Liver (tissue), 9 donors: ENCODE results near the gene DTL. TPM values are rescaled to one million over a fixed set of nuclear protein-coding genes. Genes with fewer than 3 reads are reported as not detected.
A peak's percentile ranks its signal among the peaks of the same experiment; 100 is the strongest.

ENCODE experiments used
- DNase-seq: peaks from one replicate; pipeline ENCODE4 v3.0.0-alpha.2; 2017; ENCODE audit warnings: low spot score
- H3K27ac ChIP-seq, 2 donors: one replicate each; pipeline ENCODE4 v1.7.0; 2013; ENCODE audit warnings: inconsistent platforms in 2 of 2, low read length in 2 of 2, control low read depth in 1 of 2, low read depth in 1 of 2, mild to moderate bottlenecking in 1 of 2
- H3K27me3 ChIP-seq, 4 donors: one replicate each; pipeline versions ENCODE4 v1.6.1 to v1.7.0; 2013; ENCODE audit warnings: low read length in 3 of 4, inconsistent platforms in 1 of 4, mild to moderate bottlenecking in 1 of 4, moderate library complexity in 1 of 4; ENCODE audit not compliant: control insufficient read depth in 4 of 4, insufficient read depth in 4 of 4
- H3K36me3 ChIP-seq, 4 donors: one replicate each; pipeline versions ENCODE4 v1.6.1 to v1.7.0; 2013; ENCODE audit warnings: low read length in 3 of 4, mild to moderate bottlenecking in 3 of 4, low read depth in 1 of 4, moderate library complexity in 1 of 4; ENCODE audit not compliant: control insufficient read depth in 4 of 4, insufficient read depth in 3 of 4
- H3K4me1 ChIP-seq, 4 donors: one replicate each; pipeline versions ENCODE4 v1.6.1 to v1.7.0; 2013; ENCODE audit warnings: low read length in 3 of 4, mild to moderate bottlenecking in 3 of 4, moderate library complexity in 1 of 4; ENCODE audit not compliant: control insufficient read depth in 4 of 4, insufficient read depth in 4 of 4
- H3K4me3 ChIP-seq, 3 donors: one replicate each; pipeline versions ENCODE4 v1.6.1 to v1.7.0; 2013; ENCODE audit warnings: low read length in 3 of 3, control low read depth in 1 of 3, low read depth in 1 of 3, mild to moderate bottlenecking in 1 of 3
- H3K9ac ChIP-seq, 2 donors: one replicate each; pipeline ENCODE4 v1.7.0; 2013; ENCODE audit warnings: low read length in 2 of 2, mild to moderate bottlenecking in 2 of 2, moderate library complexity in 2 of 2, control low read depth in 1 of 2, low read depth in 1 of 2
- H3K9me3 ChIP-seq, 4 donors: one replicate each; pipeline versions ENCODE4 v1.6.1 to v1.7.0; 2013; ENCODE audit warnings: low read length in 3 of 4; ENCODE audit not compliant: control insufficient read depth in 4 of 4
- CTCF ChIP-seq: fragments of 150-350 bp; IDR thresholded peaks from 2 replicates; pipeline ENCODE4 v1.5.1; 2017; ENCODE audit warnings: improper control_type of control experiment, low read depth, low read length; ENCODE audit not compliant: missing input control
- EGR1 ChIP-seq, 2 donors: IDR thresholded peaks; 2 replicates each; pipeline ENCODE4 v1.6.1; 2016 to 2018; ENCODE audit warnings: antibody characterized with exemption in 2 of 2, low read depth in 2 of 2
- FOXA2 ChIP-seq: IDR thresholded peaks from 2 replicates; pipeline ENCODE4 v1.6.1; 2016; ENCODE audit warnings: antibody characterized with exemption
- HNF4A ChIP-seq, 2 donors: conservative IDR thresholded peaks; 2 replicates each; pipeline ENCODE4 v1.6.1; 2016; ENCODE audit warnings: antibody characterized with exemption in 2 of 2, mild to moderate bottlenecking in 2 of 2
- HNF4G ChIP-seq: IDR thresholded peaks from 2 replicates; pipeline ENCODE4 v1.6.1; 2016; ENCODE audit warnings: antibody characterized with exemption
- JUND ChIP-seq, 2 donors: IDR thresholded peaks; 2 replicates each; pipeline ENCODE4 v1.6.1; 2016; ENCODE audit warnings: antibody characterized with exemption in 2 of 2
- NR2F2 ChIP-seq: IDR thresholded peaks from 2 replicates; pipeline ENCODE4 v1.6.1; 2016; ENCODE audit warnings: antibody characterized with exemption
- RAD21 ChIP-seq, 2 donors: IDR thresholded peaks; 2 replicates each; pipeline ENCODE4 v1.6.1; 2016; ENCODE audit warnings: antibody characterized with exemption in 2 of 2, mild to moderate bottlenecking in 2 of 2
- RXRA ChIP-seq, 2 donors: IDR thresholded peaks; 2 replicates each; pipeline ENCODE4 v1.6.1; 2017 to 2018; ENCODE audit warnings: antibody characterized with exemption in 2 of 2, mild to moderate bottlenecking in 1 of 2
- SP1 ChIP-seq: IDR thresholded peaks from 2 replicates; pipeline ENCODE4 v1.6.1; 2018; ENCODE audit warnings: antibody characterized with exemption, mild to moderate bottlenecking
- YY1 ChIP-seq: IDR thresholded peaks from 2 replicates; pipeline ENCODE4 v1.6.1; 2016; ENCODE audit warnings: antibody characterized with exemption, mild to moderate bottlenecking
- WGBS: extraction: QIAGEN DNeasy Blood & Tissue Kit; methylation state at CpG from one replicate; pipeline ENCODE4 v1.1.7; 2013; 5-methylcytosine and 5-hydroxymethylcytosine counted together
- polyA plus RNA-seq, 2 donors: library from polyadenylated mRNA; stranded (reverse) in 1 of 2; unstranded in 1 of 2; fragments of 200-250 nt in 1 of 2; fragments of >200 nt in 1 of 2; fragmentation: Nextera tagmentation in 1 of 2; extraction: Ambion mirVana in 1 of 2; gene quantifications; one replicate each; pipeline versions ENCODE4 v1.2.1 to v1.2.3, GENCODE V29; 2013 to 2015
- total RNA-seq, 2 donors: library from RNA; depleted of rRNA; stranded (reverse); fragments of >200 nt; gene quantifications; one replicate each; pipeline ENCODE4 v1.2.3, GENCODE V29; 2014
- TF ChIP-seq, protein P1 (sequence below): IDR thresholded peaks from 2 replicates; pipeline ENCODE4 v1.6.1; 2016; ENCODE audit warnings: antibody characterized with exemption, mild to moderate bottlenecking
- TF ChIP-seq, protein P2 (sequence below): IDR thresholded peaks from 2 replicates; pipeline ENCODE4 v1.6.1; 2016; ENCODE audit warnings: antibody characterized with exemption
- donor health status: healthy.
- donor health status: healthy.
- donor health status: healthy.
- donor health status: healthy.
- donor health status: healthy.

DTL gene
- total and polyA plus RNA-seq, 4 donors, result 0.17 to 17.9 (median 0.73) TPM

GRCh38 chr1:212072047-212072446, 36.5 kb downstream of the DTL start:
- no peaks in the 10 kb centered on the region for H3K9me3 ChIP-seq
- no peaks in the 10 kb centered on the region for H3K4me1 ChIP-seq
- no peaks in the 10 kb centered on the region for H3K27me3 ChIP-seq
- no peak overlapping the region for H3K9ac ChIP-seq
- no peaks in the 10 kb centered on the region for H3K36me3 ChIP-seq
- TF ChIP-seq EGR1 (IDR thresholded peaks at IDR 0.05; ENCODE audit: low read depth in 2 of 2), result no peak
- TF ChIP-seq SP1, result no peak
- no peak for TF ChIP-seq HNF4G
- no peak for TF ChIP-seq CTCF
- TF ChIP-seq, protein P1, sequence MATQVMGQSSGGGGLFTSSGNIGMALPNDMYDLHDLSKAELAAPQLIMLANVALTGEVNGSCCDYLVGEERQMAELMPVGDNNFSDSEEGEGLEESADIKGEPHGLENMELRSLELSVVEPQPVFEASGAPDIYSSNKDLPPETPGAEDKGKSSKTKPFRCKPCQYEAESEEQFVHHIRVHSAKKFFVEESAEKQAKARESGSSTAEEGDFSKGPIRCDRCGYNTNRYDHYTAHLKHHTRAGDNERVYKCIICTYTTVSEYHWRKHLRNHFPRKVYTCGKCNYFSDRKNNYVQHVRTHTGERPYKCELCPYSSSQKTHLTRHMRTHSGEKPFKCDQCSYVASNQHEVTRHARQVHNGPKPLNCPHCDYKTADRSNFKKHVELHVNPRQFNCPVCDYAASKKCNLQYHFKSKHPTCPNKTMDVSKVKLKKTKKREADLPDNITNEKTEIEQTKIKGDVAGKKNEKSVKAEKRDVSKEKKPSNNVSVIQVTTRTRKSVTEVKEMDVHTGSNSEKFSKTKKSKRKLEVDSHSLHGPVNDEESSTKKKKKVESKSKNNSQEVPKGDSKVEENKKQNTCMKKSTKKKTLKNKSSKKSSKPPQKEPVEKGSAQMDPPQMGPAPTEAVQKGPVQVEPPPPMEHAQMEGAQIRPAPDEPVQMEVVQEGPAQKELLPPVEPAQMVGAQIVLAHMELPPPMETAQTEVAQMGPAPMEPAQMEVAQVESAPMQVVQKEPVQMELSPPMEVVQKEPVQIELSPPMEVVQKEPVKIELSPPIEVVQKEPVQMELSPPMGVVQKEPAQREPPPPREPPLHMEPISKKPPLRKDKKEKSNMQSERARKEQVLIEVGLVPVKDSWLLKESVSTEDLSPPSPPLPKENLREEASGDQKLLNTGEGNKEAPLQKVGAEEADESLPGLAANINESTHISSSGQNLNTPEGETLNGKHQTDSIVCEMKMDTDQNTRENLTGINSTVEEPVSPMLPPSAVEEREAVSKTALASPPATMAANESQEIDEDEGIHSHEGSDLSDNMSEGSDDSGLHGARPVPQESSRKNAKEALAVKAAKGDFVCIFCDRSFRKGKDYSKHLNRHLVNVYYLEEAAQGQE, result no peak
- TF ChIP-seq, protein P2, sequence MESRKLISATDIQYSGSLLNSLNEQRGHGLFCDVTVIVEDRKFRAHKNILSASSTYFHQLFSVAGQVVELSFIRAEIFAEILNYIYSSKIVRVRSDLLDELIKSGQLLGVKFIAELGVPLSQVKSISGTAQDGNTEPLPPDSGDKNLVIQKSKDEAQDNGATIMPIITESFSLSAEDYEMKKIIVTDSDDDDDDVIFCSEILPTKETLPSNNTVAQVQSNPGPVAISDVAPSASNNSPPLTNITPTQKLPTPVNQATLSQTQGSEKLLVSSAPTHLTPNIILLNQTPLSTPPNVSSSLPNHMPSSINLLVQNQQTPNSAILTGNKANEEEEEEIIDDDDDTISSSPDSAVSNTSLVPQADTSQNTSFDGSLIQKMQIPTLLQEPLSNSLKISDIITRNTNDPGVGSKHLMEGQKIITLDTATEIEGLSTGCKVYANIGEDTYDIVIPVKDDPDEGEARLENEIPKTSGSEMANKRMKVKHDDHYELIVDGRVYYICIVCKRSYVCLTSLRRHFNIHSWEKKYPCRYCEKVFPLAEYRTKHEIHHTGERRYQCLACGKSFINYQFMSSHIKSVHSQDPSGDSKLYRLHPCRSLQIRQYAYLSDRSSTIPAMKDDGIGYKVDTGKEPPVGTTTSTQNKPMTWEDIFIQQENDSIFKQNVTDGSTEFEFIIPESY, result no peak
- no peak for TF ChIP-seq RXRA (IDR thresholded peaks at IDR 0.05)
- TF ChIP-seq NR2F2, result no peak
- no peak for TF ChIP-seq JUND (IDR thresholded peaks at IDR 0.05)
- no peak for TF ChIP-seq YY1
- TF ChIP-seq HNF4A (conservative IDR thresholded peaks at IDR 0.05), result no peak
- no peak overlapping the region for H3K27ac ChIP-seq
- WGBS, result 91% methylated on average over 1 of the region's 1 CpG
- DNase-seq, result no peak
- H3K4me3 ChIP-seq, result no peak overlapping the region

DNA sequence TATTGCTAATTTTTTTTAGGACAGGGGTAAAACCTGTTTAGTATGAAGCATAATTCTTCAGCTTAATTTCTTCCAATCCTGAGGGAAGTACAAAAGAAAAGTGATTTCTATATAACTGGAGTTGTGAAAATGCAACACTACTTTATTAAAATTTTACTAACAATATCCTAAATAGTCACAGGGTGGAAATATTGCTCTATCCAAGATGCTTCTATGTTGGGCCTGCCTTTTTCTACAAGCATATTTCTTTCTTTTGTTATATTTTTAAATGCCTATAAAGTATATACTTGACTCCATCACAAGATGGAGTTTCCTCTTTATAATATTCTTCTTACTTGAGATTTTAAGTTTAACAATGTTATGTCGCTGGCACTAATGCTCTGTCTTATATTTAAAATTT, 37.9 kb downstream of the DTL start:
- TF ChIP-seq RAD21 (IDR thresholded peaks at IDR 0.05) (peak; percentile 58 to 65), FOXA2 (no peak)
- no peak for DNase-seq

More for the DNA sequence above, 37.9 kb downstream of the DTL start:
- Histone ChIP-seq H3K36me3 (no peaks in the 10 kb centered on the region), H3K4me3 (no peak overlapping the region), H3K4me1 (no peaks in the 10 kb centered on the region), H3K27ac (no peak overlapping the region), H3K27me3 (no peaks in the 10 kb centered on the region), H3K9me3 (no peaks in the 10 kb centered on the region), H3K9ac (no peak overlapping the region)
- WGBS, result 97% methylated on average over 1 of the region's 1 CpG
